ENCODE results near the gene SAMD8. TPM values are rescaled to one million over a fixed set of nuclear protein-coding genes. Genes with fewer than 3 reads are reported as not detected.
"Not testable (repeated sequence)": the region's sequence is repeated elsewhere in the genome, so short reads cannot be mapped to it uniquely, and the experiment has no call there.

SAMD8 gene
- polyA plus RNA-seq, 2 donors: 8.1 to 9.7 TPM

- peaks cover 0 to 12% of the 10 kb centered on the region in 2 donors for H3K4me1 ChIP-seq (ENCODE audit: control insufficient read depth in 2 of 2, insufficient read depth in 2 of 2, low read length in 1 of 2)
- no peaks in the 10 kb centered on the region for H3K9me3 ChIP-seq (ENCODE audit: control insufficient read depth in 2 of 2, insufficient read depth in 1 of 2, low read depth in 1 of 2, low read length in 1 of 2)
- 48 to 63% methylated on average over 1 of the region's 1 CpG for WGBS, 2 donors
- peak overlapping the region; percentile 94 to 95 for H3K27ac ChIP-seq (ENCODE audit: low read depth in 2 of 2, low read length in 1 of 2)
- no peaks in the 10 kb centered on the region for H3K27me3 ChIP-seq (ENCODE audit: control insufficient read depth in 1 of 2, insufficient read depth in 2 of 2, low read length in 2 of 2)
- no peak overlapping the region for H3K4me3 ChIP-seq (ENCODE audit: low read depth in 1 of 2, low read length in 2 of 2)
- peaks cover 0 to 2% of the 10 kb centered on the region in 2 donors for H3K36me3 ChIP-seq (ENCODE audit: control insufficient read depth in 2 of 2, insufficient read depth in 2 of 2, low read length in 1 of 2)
Observed at GRCh38 chr10:75207857-75208144, 96.3 kb downstream of the SAMD8 start.

- Histone ChIP-seq H3K27me3 (ENCODE audit: control insufficient read depth in 1 of 2, insufficient read depth in 2 of 2, low read length in 2 of 2) (no peaks in the 10 kb centered on the region), H3K36me3 (ENCODE audit: control insufficient read depth in 2 of 2, insufficient read depth in 2 of 2, low read length in 1 of 2) (peaks cover 0 to 6% of the 10 kb centered on the region in 2 donors), H3K4me1 (ENCODE audit: control insufficient read depth in 2 of 2, insufficient read depth in 2 of 2, low read length in 1 of 2) (peaks cover 0 to 12% of the 10 kb centered on the region in 2 donors), H3K4me3 (ENCODE audit: low read depth in 1 of 2, low read length in 2 of 2) (no peak overlapping the region), H3K27ac (ENCODE audit: low read depth in 2 of 2, low read length in 1 of 2) (peak overlapping the region; percentile 94 to 95), H3K9me3 (ENCODE audit: control insufficient read depth in 2 of 2, insufficient read depth in 1 of 2, low read depth in 1 of 2, low read length in 1 of 2) (no peaks in the 10 kb centered on the region)
- WGBS, 2 donors: 34 to 63% methylated on average over 4 of the region's 4 CpGs
Observed at GRCh38 chr10:75208181-75208580, 96.7 kb downstream of the SAMD8 start.

- 52 to 69% methylated on average over 16 of the region's 16 CpGs for WGBS, 2 donors
- Histone ChIP-seq H3K9me3 (ENCODE audit: control insufficient read depth in 2 of 2, insufficient read depth in 1 of 2, low read depth in 1 of 2, low read length in 1 of 2) (no peaks in the 10 kb centered on the region), H3K27ac (ENCODE audit: low read depth in 2 of 2, low read length in 1 of 2) (peak overlapping the region; percentile 100), H3K4me3 (ENCODE audit: low read depth in 1 of 2, low read length in 2 of 2) (peak overlapping the region; percentile 83 to 89), H3K36me3 (ENCODE audit: control insufficient read depth in 2 of 2, insufficient read depth in 2 of 2, low read length in 1 of 2) (peaks cover 0 to 6% of the 10 kb centered on the region in 2 donors), H3K4me1 (ENCODE audit: control insufficient read depth in 2 of 2, insufficient read depth in 2 of 2, low read length in 1 of 2) (peaks cover 0 to 10% of the 10 kb centered on the region in 2 donors), H3K27me3 (ENCODE audit: control insufficient read depth in 1 of 2, insufficient read depth in 2 of 2, low read length in 2 of 2) (no peaks in the 10 kb centered on the region)
Observed at GRCh38 chr10:75209086-75209920, 97.8 kb downstream of the SAMD8 start.

GRCh38 chr10:75209921-75210281 is 98.4 kb downstream of the SAMD8 start:
- H3K27ac ChIP-seq (ENCODE audit: low read depth in 2 of 2, low read length in 1 of 2): peak overlapping the region; percentile 100
- no peaks in the 10 kb centered on the region for H3K9me3 ChIP-seq (ENCODE audit: control insufficient read depth in 2 of 2, insufficient read depth in 1 of 2, low read depth in 1 of 2, low read length in 1 of 2)
- H3K4me3 ChIP-seq (ENCODE audit: low read depth in 1 of 2, low read length in 2 of 2): peak overlapping the region; percentile 83 to 89
- 0% methylated on average over 19 of the region's 19 CpGs for WGBS, 2 donors
- peaks cover 0 to 9% of the 10 kb centered on the region in 2 donors for H3K4me1 ChIP-seq (ENCODE audit: control insufficient read depth in 2 of 2, insufficient read depth in 2 of 2, low read length in 1 of 2)
- peaks cover 0 to 8% of the 10 kb centered on the region in 2 donors for H3K36me3 ChIP-seq (ENCODE audit: control insufficient read depth in 2 of 2, insufficient read depth in 2 of 2, low read length in 1 of 2)
- H3K27me3 ChIP-seq (ENCODE audit: control insufficient read depth in 1 of 2, insufficient read depth in 2 of 2, low read length in 2 of 2): no peaks in the 10 kb centered on the region

- peak within 1 kb of the TSS; percentile 83 to 89 for H3K4me3 ChIP-seq (ENCODE audit: low read depth in 1 of 2, low read length in 2 of 2)
- peak within 1 kb of the TSS; percentile 100 for H3K27ac ChIP-seq (ENCODE audit: low read depth in 2 of 2, low read length in 1 of 2)
- WGBS, 2 donors: 0 to 1% methylated on average over 68 to 80 of the region's 80 CpGs
- H3K4me1 ChIP-seq (ENCODE audit: control insufficient read depth in 2 of 2, insufficient read depth in 2 of 2, low read length in 1 of 2): peaks cover 0 to 9% of the 10 kb centered on the region in 2 donors
- H3K36me3 ChIP-seq (ENCODE audit: control insufficient read depth in 2 of 2, insufficient read depth in 2 of 2, low read length in 1 of 2): peaks cover 0 to 8% of the 10 kb centered on the region in 2 donors
- H3K9me3 ChIP-seq (ENCODE audit: control insufficient read depth in 2 of 2, insufficient read depth in 1 of 2, low read depth in 1 of 2, low read length in 1 of 2): no peaks in the 10 kb centered on the region
- no peaks in the 10 kb centered on the region for H3K27me3 ChIP-seq (ENCODE audit: control insufficient read depth in 1 of 2, insufficient read depth in 2 of 2, low read length in 2 of 2)
Observed at GRCh38 chr10:75210282-75211006, 99.0 kb downstream of the SAMD8 start, which contains the start of gene VDAC2. Gene VDAC2, plus strand, starts transcription at chr10:75210796. Its CDS starts 363 bp downstream, at chr10:75211159.

GRCh38 chr10:75211007-75211691 is 99.7 kb downstream of the SAMD8 start:
- 0 to 1% methylated on average over 32 to 38 of the region's 38 CpGs for WGBS, 2 donors

GRCh38 chr10:75212343-75212742 is 100.9 kb downstream of the SAMD8 start:
- H3K27me3 ChIP-seq (ENCODE audit: control insufficient read depth in 1 of 2, insufficient read depth in 2 of 2, low read length in 2 of 2): no peaks in the 10 kb centered on the region
- no peaks in the 10 kb centered on the region for H3K9me3 ChIP-seq (ENCODE audit: control insufficient read depth in 2 of 2, insufficient read depth in 1 of 2, low read depth in 1 of 2, low read length in 1 of 2)
- H3K4me1 ChIP-seq (ENCODE audit: control insufficient read depth in 2 of 2, insufficient read depth in 2 of 2, low read length in 1 of 2): peaks cover 0 to 8% of the 10 kb centered on the region in 2 donors
- peak overlapping the region; percentile 76 to 89 for H3K27ac ChIP-seq (ENCODE audit: low read depth in 2 of 2, low read length in 1 of 2)
- H3K4me3 ChIP-seq (ENCODE audit: low read depth in 1 of 2, low read length in 2 of 2): peak overlapping the region; percentile 37 to 83
- peaks cover 0 to 14% of the 10 kb centered on the region in 2 donors for H3K36me3 ChIP-seq (ENCODE audit: control insufficient read depth in 2 of 2, insufficient read depth in 2 of 2, low read length in 1 of 2)
- WGBS, 2 donors: 60 to 65% methylated on average over 6 of the region's 6 CpGs

More at GRCh38 chr10:75211007-75211691, 99.7 kb downstream of the SAMD8 start:
- Histone ChIP-seq H3K9me3 (ENCODE audit: control insufficient read depth in 2 of 2, insufficient read depth in 1 of 2, low read depth in 1 of 2, low read length in 1 of 2) (no peaks in the 10 kb centered on the region), H3K4me3 (ENCODE audit: low read depth in 1 of 2, low read length in 2 of 2) (peak overlapping the region; percentile 83 to 89), H3K36me3 (ENCODE audit: control insufficient read depth in 2 of 2, insufficient read depth in 2 of 2, low read length in 1 of 2) (peaks cover 0 to 8% of the 10 kb centered on the region in 2 donors), H3K27ac (ENCODE audit: low read depth in 2 of 2, low read length in 1 of 2) (peak overlapping the region; percentile 100), H3K27me3 (ENCODE audit: control insufficient read depth in 1 of 2, insufficient read depth in 2 of 2, low read length in 2 of 2) (no peaks in the 10 kb centered on the region), H3K4me1 (ENCODE audit: control insufficient read depth in 2 of 2, insufficient read depth in 2 of 2, low read length in 1 of 2) (peaks cover 0 to 9% of the 10 kb centered on the region in 2 donors)

- H3K27ac ChIP-seq (ENCODE audit: low read depth in 2 of 2, low read length in 1 of 2): no peak overlapping the region
- H3K9me3 ChIP-seq (ENCODE audit: control insufficient read depth in 2 of 2, insufficient read depth in 1 of 2, low read depth in 1 of 2, low read length in 1 of 2): no peaks in the 10 kb centered on the region
- H3K4me3 ChIP-seq (ENCODE audit: low read depth in 1 of 2, low read length in 2 of 2): no peak overlapping the region
- no peaks in the 10 kb centered on the region for H3K27me3 ChIP-seq (ENCODE audit: control insufficient read depth in 1 of 2, insufficient read depth in 2 of 2, low read length in 2 of 2)
- H3K4me1 ChIP-seq (ENCODE audit: control insufficient read depth in 2 of 2, insufficient read depth in 2 of 2, low read length in 1 of 2): peaks cover 0 to 8% of the 10 kb centered on the region in 2 donors
- WGBS, 2 donors: 86 to 87% methylated on average over 4 of the region's 4 CpGs
- H3K36me3 ChIP-seq (ENCODE audit: control insufficient read depth in 2 of 2, insufficient read depth in 2 of 2, low read length in 1 of 2): peaks cover 13 to 29% of the 10 kb centered on the region in 2 donors
Observed at GRCh38 chr10:75220274-75220673, 108.8 kb downstream of the SAMD8 start.

GRCh38 chr10:75221492-75221891 is 110.0 kb downstream of the SAMD8 start:
- peaks cover 13 to 29% of the 10 kb centered on the region in 2 donors for H3K36me3 ChIP-seq (ENCODE audit: control insufficient read depth in 2 of 2, insufficient read depth in 2 of 2, low read length in 1 of 2)
- H3K9me3 ChIP-seq (ENCODE audit: control insufficient read depth in 2 of 2, insufficient read depth in 1 of 2, low read depth in 1 of 2, low read length in 1 of 2); H3K27ac ChIP-seq (ENCODE audit: low read depth in 2 of 2, low read length in 1 of 2); H3K4me3 ChIP-seq (ENCODE audit: low read depth in 1 of 2, low read length in 2 of 2); H3K4me1 ChIP-seq (ENCODE audit: control insufficient read depth in 2 of 2, insufficient read depth in 2 of 2, low read length in 1 of 2); H3K27me3 ChIP-seq (ENCODE audit: control insufficient read depth in 1 of 2, insufficient read depth in 2 of 2, low read length in 2 of 2): not testable (repeated sequence)
- 89 to 91% methylated on average over 8 of the region's 8 CpGs for WGBS, 2 donors
